NCI-H2081 treated with DMSO at 0.1 percent for 48 hours (cell line): ENCODE results near the gene DSCAML1.
A peak's percentile ranks its signal among the peaks of the same experiment; 100 is the strongest.

Experiments
- DNase-seq: peaks from one replicate; lab custom pipeline; 2025; lab: John Stamatoyannopoulos, UW

DSCAML1 gene

DNA sequence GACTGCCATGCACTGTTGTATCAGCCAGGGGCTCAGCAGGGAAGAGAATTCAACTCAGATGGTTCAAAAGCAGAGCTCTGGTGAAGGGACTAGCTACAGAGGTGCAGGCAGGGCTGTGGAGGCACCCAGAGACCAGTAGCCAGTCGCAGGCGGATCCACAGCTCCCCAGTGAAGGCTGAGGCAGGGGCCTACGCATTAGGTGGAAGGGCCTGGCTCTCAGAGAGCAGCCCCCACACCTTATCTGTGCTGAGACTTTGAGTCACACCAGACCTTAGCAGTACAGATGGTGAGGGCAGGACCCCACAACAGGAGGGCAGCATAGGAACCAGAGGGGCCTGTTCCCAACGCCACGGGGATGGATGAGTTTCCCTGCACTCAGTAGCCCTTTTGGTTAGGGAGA lies 189.6 kb downstream of the DSCAML1 start:
- no peak for DNase-seq

DNA sequence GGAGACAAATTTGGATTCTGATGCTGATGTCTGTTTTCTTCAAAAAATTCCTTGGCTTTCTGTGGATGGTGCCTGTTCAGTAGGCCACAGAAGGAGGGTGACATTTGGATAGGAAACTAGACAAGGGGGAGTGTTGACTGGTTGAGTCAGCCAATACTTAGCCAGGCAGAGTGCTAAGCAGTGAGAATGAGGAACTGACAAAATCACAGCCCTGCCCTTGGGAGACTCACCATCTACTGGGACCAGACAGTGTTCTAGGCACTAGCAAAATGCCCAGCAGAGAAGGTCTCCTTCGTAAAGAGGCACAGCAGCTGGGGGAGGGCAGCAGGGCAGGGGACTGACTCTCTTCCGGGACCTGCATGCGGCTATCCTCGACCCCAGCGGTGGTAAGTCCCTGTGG lies 190.2 kb downstream of the DSCAML1 start:
- DNase-seq = no peak

- DNase-seq = no peak
These were observed 190.8 kb downstream of the DSCAML1 start for GRCh38 chr11:117606211-117606610.

GRCh38 chr11:117605331-117605730 lies 191.7 kb downstream of the DSCAML1 start:
- DNase-seq = no peak

DNA sequence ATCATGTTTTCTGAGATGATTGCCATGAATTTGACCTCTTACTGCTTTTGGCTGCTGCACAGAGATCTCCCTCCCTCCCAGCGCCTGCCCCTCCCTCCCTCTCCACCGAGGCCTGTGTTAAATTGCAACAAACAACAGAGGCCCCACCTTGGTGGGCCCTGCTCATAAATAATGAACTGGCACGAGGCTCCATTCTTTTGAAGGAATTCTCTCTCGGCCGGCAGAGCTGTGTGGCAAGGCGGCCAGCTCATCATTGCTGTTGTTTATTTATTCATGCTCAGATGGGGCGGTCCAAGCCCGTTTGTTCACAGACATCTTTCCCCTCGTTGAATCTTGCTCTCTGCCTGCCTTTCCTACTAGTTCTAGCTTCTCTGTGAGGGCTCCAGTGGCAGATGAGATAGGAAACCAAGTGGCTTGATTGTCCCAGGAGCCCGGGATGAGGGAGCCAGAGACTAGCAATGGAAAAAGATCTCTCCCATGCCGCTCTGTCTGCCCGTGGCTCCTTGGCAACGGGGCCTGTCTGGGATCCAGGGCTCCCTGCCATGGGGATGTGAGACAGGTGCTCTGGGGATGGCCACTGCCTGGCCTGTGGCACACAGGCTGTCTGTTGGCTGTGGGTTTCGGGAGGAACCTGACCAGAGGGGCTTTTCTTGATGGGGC lies 192.6 kb downstream of the DSCAML1 start:
- no peak for DNase-seq

DNA sequence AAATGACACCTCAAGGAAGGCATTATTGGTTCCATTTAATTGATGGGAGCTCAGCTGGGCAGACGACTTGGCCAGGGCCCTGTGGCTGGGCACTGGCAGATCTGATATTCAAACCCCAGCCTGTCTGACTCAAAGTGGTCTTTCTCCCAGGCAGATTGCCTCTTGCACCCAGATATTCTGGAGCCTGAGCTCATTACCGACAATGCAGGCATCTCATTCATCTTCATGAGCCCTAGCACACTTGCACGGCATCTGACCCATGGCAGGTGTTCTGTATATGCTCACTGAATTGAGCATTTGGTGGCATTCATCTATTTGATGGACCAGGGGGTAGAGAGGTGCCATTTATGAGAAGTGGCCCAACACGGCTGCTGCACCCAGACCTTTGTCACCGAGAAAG lies 193.1 kb downstream of the DSCAML1 start:
- DNase-seq = no peak

GRCh38 chr11:117601006-117601708 lies 195.9 kb downstream of the DSCAML1 start:
- DNase-seq = no peak

- DNase-seq = peak; percentile 94
These were observed 196.7 kb downstream of the DSCAML1 start for GRCh38 chr11:117600234-117600783.

- no peak for DNase-seq
These were observed 199.9 kb downstream of the DSCAML1 start for GRCh38 chr11:117597071-117597470.

DNA sequence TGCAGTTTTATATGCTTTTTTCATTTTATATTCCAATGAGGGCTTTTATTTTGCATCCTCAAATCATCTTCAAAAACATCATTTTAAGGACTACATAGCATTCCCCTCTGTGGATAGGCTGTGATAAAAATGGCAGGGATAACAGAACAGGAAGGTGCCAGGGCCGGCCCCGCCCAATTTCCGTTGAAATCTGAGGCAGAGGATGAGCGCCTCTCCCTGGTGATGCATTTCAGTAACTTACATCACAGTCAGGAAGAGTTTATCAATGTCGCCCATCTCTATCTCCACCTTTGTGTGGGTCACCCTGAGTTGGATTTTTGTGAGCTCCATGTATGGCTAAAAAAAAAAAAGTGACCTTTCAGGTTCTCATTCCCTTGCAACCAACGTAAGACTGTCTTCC lies 201.6 kb downstream of the DSCAML1 start:
- DNase-seq = no peak

- no peak for DNase-seq
These were observed 202.3 kb downstream of the DSCAML1 start for GRCh38 chr11:117594721-117595120.

DNA sequence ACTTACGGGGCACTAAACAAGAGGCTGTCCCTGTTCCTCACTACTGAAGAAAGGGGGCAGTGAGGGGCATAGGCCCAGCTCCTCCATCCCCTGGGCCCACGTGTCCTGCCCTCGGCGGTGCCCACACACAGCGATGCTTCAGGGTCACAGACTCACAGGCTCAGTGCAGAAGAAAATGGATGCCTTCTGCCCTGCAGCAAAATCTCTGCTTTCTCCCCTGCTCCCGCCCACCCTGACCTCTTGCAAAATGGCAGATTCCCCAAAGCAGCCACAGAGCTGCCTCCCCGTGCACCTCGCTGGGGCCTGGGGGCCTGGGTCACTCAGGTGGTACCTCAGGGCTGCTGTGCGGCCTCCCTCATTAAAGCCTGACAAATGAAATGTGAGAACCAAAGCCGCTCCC lies 204.0 kb downstream of the DSCAML1 start:
- DNase-seq = no peak

GRCh38 chr11:117591316-117592039 lies 205.5 kb downstream of the DSCAML1 start:
- no peak for DNase-seq

- DNase-seq = no peak
These were observed 208.0 kb downstream of the DSCAML1 start for GRCh38 chr11:117589063-117589462.

DNA sequence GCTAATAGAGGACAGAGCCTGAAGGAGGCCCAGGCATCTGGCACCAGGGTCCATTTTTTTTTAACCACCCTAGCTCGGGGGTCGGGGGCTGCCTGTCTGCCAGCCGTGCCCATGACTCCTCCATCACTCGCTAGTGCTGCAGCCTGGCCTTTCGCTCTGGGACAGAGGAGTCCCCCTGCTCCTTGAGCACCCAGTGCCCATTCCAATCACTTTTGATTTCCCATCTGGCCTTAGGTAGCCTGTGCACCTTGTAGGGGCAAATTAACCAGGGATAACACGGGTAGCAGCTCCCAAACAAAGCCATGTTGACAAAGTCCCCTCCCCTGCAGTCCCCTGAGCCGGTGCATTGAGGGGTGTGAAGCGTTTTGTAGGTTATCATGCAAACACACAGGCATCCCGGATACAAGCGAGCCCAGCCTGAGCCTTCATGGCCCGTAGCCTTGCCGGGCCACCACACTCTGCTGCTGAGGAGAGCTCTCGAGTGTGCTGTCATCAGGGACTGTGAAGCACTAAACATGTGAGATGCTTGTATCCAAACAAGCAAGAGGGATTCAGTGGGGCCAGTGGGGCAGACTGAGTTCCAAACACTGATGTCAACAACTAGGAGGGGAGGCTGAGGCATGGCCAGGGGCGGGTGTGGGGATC lies 208.7 kb downstream of the DSCAML1 start:
- no peak for DNase-seq

- no peak for DNase-seq
These were observed 209.6 kb downstream of the DSCAML1 start for GRCh38 chr11:117587416-117587815.

- no peak for DNase-seq
These were observed 210.6 kb downstream of the DSCAML1 start for GRCh38 chr11:117586392-117586791.

GRCh38 chr11:117585631-117586030 lies 211.4 kb downstream of the DSCAML1 start:
- no peak for DNase-seq

GRCh38 chr11:117584056-117584830 lies 212.8 kb downstream of the DSCAML1 start:
- DNase-seq = no peak

- DNase-seq = no peak
These were observed 213.8 kb downstream of the DSCAML1 start for GRCh38 chr11:117583063-117583801.

GRCh38 chr11:117582433-117582832 lies 214.6 kb downstream of the DSCAML1 start:
- DNase-seq = no peak
